ENCODE measurements around the gene TBC1D16. TPM values are rescaled to one million over a fixed set of nuclear protein-coding genes. Genes with fewer than 3 reads are reported as not detected.

Gene TBC1D16
- total RNA-seq, 2 experiments from 2014 or later: 0.38 to 0.74 TPM

DNA sequence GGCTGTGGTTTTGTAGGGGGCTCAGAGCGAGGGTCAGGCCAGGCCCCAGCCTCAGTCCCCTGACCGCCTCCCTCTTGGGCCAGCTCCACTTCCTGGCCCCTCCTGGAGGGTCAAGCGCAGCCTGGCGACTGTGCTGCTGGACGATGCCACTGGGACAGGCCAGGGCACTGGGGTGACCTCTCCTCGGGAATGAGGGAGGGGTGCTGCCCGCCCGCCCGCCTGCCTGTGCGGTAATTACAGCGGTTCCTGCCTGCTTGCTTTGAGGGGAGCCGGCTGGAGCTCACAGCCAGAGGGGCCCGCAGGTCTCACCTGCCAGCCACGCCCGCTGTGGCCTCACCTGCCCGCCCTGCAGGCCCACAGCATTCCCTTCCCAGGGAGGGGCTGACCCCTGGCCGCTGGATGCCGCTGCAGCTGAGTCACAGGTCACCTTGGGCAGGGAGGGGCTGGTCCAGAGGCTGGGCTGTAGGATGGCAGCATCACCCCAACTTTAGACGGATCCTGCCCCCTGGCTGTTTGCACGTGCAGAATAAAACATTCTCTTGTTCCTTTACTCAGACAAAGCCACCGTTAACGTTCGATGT lies 119.7 kb downstream of the TBC1D16 start:
- H3K79me2 ChIP-seq (ENCODE audit: insufficient read depth, low read depth, low read length): no peaks in the 10 kb centered on the region
- TF ChIP-seq EZH2phosphoT487 (IDR thresholded peaks at IDR 0.05; ENCODE audit: borderline replicate concordance, low read depth, low read length): no peak
- TF ChIP-seq, protein P1, sequence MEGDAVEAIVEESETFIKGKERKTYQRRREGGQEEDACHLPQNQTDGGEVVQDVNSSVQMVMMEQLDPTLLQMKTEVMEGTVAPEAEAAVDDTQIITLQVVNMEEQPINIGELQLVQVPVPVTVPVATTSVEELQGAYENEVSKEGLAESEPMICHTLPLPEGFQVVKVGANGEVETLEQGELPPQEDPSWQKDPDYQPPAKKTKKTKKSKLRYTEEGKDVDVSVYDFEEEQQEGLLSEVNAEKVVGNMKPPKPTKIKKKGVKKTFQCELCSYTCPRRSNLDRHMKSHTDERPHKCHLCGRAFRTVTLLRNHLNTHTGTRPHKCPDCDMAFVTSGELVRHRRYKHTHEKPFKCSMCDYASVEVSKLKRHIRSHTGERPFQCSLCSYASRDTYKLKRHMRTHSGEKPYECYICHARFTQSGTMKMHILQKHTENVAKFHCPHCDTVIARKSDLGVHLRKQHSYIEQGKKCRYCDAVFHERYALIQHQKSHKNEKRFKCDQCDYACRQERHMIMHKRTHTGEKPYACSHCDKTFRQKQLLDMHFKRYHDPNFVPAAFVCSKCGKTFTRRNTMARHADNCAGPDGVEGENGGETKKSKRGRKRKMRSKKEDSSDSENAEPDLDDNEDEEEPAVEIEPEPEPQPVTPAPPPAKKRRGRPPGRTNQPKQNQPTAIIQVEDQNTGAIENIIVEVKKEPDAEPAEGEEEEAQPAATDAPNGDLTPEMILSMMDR (conservative IDR thresholded peaks at IDR 0.05; ENCODE audit: low read length): peak; percentile 69
- no peaks in the 10 kb centered on the region for H3K9me3 ChIP-seq (ENCODE audit: low read length)
- H3K36me3 ChIP-seq (ENCODE audit: insufficient read depth, low read length): no peaks in the 10 kb centered on the region
- ChIA-PET POLR2A (no interaction called here), CTCF (ENCODE audit: unreplicated experiment) (no interaction called here)
- DNase-seq (ENCODE audit: low spot score): peak; percentile 51
- H3K9me2 ChIP-seq (ENCODE audit: insufficient read depth, low read length): no peaks in the 10 kb centered on the region
- no TSS peak for BruUV-seq (replicated peaks)
- no peaks in the 10 kb centered on the region for H3K4me1 ChIP-seq (ENCODE audit: insufficient read depth, low read length, poor library complexity, severe bottlenecking)
- H3K4me2 ChIP-seq (ENCODE audit: low read length): no peak overlapping the region
- H3K4me3 ChIP-seq (ENCODE audit: low read depth, low read length, poor library complexity, severe bottlenecking): no peak overlapping the region
- intact Hi-C loops (cut with micrococcal nuclease; ENCODE audit: unreplicated experiment): loop anchor here (2.0 kb wide), 1 partner anchor 127 kb away; no protein-coding TSS in a partner anchor
- no peak overlapping the region for H2AFZ ChIP-seq (ENCODE audit: low read length)
- no peaks in the 10 kb centered on the region for H4K20me1 ChIP-seq (ENCODE audit: insufficient read depth, low read length)
- no peak overlapping the region for H3K27ac ChIP-seq (ENCODE audit: low read depth, low read length, poor library complexity, severe bottlenecking)

GRCh38 chr17:79914813-79915740 lies 120.6 kb downstream of the TBC1D16 start:
- no peak overlapping the region for H3K27ac ChIP-seq (ENCODE audit: low read depth, low read length, poor library complexity, severe bottlenecking)
- POLR2A ChIA-PET: no interaction called here
- H3K36me3 ChIP-seq (ENCODE audit: insufficient read depth, low read length): no peaks in the 10 kb centered on the region
- no peak for DNase-seq (ENCODE audit: low spot score)
- H3K9me3 ChIP-seq (ENCODE audit: low read length): no peaks in the 10 kb centered on the region
- H3K79me2 ChIP-seq (ENCODE audit: insufficient read depth, low read depth, low read length): no peaks in the 10 kb centered on the region
- no TSS peak for BruUV-seq (replicated peaks)
- no peaks in the 10 kb centered on the region for H3K9me2 ChIP-seq (ENCODE audit: insufficient read depth, low read length)
- H3K4me1 ChIP-seq (ENCODE audit: insufficient read depth, low read length, poor library complexity, severe bottlenecking): no peaks in the 10 kb centered on the region
- CTCF ChIA-PET (ENCODE audit: unreplicated experiment): interaction anchor here (0.8 kb wide), 1 partner anchor 9 kb away, joined by 3 read pairs; no protein-coding TSS in a partner anchor
- intact Hi-C loops (cut with micrococcal nuclease; ENCODE audit: unreplicated experiment): no loop called here
- H2AFZ ChIP-seq (ENCODE audit: low read length): no peak overlapping the region
- H4K20me1 ChIP-seq (ENCODE audit: insufficient read depth, low read length): no peaks in the 10 kb centered on the region
- TF ChIP-seq EZH2phosphoT487 (IDR thresholded peaks at IDR 0.05; ENCODE audit: borderline replicate concordance, low read depth, low read length): no peak
- TF ChIP-seq, protein P1 (conservative IDR thresholded peaks at IDR 0.05; ENCODE audit: low read length): no peak
- no peak overlapping the region for H3K4me3 ChIP-seq (ENCODE audit: low read depth, low read length, poor library complexity, severe bottlenecking)
- H3K4me2 ChIP-seq (ENCODE audit: low read length): no peak overlapping the region

Measured in OCI-LY7 (cell line).